Measurements from ENCODE around the gene KCNK3.

- TF ChIP-seq POLR2AphosphoS5 (IDR thresholded peaks at IDR 0.05; ENCODE audit: low read depth, low read length) (no peak), CTCF (IDR thresholded peaks at IDR 0.05) (no peak)
Observed at GRCh38 chr2:26759845-26760244, 67.3 kb downstream of the KCNK3 start.
